H1 (cell line): ENCODE results near the gene APBA2.

Experiments used
- EGR1 ChIP-seq: IDR thresholded peaks from 2 replicates; pipeline ENCODE4 v1.6.1; 2011; ENCODE audit warnings: low read depth, low read length, borderline replicate concordance
- EZH2 ChIP-seq: fragments of 200-600 bp; sonication (generic); IDR thresholded peaks from 2 replicates; pipeline ENCODE4 v1.7.1; 2012; ENCODE audit warnings: low read depth, mild to moderate bottlenecking, moderate library complexity, low read length, inconsistent platforms; ENCODE audit not compliant: severe bottlenecking
- RNF2 ChIP-seq: fragments of 200-900, 300-1000 bp; sonication (generic); IDR thresholded peaks from 2 replicates; pipeline ENCODE4 v1.7.1; 2016; ENCODE audit warnings: borderline replicate concordance, low read depth, mild to moderate bottlenecking, antibody characterized with exemption, low read length; ENCODE audit not compliant: poor library complexity, severe bottlenecking; ENCODE audit errors: missing control alignments

DNA sequence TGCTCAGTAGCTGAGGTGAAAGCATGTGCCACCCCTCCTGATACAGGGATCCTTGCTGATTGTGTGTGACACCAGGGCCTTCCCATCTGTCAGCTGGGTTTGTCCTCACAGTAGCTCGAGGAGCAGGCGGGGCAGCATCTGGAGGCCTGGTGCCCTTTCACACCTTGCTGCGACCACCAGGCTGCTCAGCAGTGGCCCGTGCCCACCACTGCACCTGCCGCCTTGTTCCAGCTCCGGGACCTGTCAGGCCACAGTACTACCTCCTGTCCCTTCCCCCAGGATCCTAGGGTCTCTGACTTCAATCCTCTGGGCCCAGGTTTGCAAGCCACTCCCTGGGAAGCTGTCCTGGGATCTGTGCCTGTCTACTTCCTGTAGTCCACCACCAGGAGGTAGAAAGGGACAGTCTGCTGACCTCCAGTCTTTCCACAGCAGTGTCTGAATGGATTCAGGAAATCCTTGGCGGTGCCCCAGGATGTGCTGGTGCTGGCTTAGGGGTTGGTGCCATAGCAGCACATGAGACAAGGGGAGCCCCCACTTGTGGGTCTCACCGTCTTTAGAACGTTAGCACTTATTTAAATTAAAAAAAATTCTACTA lies 27.5 kb downstream of the APBA2 start:
- TF ChIP-seq EGR1 (no peak), RNF2 (no peak), EZH2 (no peak)
